ENCODE data around the gene SEMA4A.

- no peak for TF ChIP-seq CTCF (IDR thresholded peaks at IDR 0.05)
- TF ChIP-seq FOXM1 (IDR thresholded peaks at IDR 0.05; ENCODE audit: low read depth): no peak
- no peak for TF ChIP-seq TAF1 (IDR thresholded peaks at IDR 0.05; ENCODE audit: borderline replicate concordance, low read depth, low read length)
- TF ChIP-seq RAD21 (IDR thresholded peaks at IDR 0.05; ENCODE audit: low read length): no peak
- TF ChIP-seq JUND (IDR thresholded peaks at IDR 0.05): no peak
- no peak for TF ChIP-seq FOXJ3 (CRISPR knock-in tag; IDR thresholded peaks at IDR 0.05)
- TF ChIP-seq EP300 (IDR thresholded peaks at IDR 0.05; ENCODE audit: borderline replicate concordance in 1 of 2, low read depth in 1 of 2, low read length in 1 of 2): no peak
- TF ChIP-seq MAX (IDR thresholded peaks at IDR 0.05; ENCODE audit: low read depth): no peak
- TF ChIP-seq RCOR1 (IDR thresholded peaks at IDR 0.05; ENCODE audit: low read length): no peak
- TF ChIP-seq EZH2phosphoT487 (IDR thresholded peaks at IDR 0.05; ENCODE audit: borderline replicate concordance, low read depth): no peak
- TF ChIP-seq YY1 (IDR thresholded peaks at IDR 0.05; ENCODE audit: low read depth): no peak
- no peak for TF ChIP-seq USF2 (IDR thresholded peaks at IDR 0.05; ENCODE audit: borderline replicate concordance, low read depth, low read length)
- no peak for TF ChIP-seq PBX3 (IDR thresholded peaks at IDR 0.05)
These were observed 8.6 kb upstream of the SEMA4A start for GRCh38 chr1:156144742-156145141.
